HPDE6-E6E7 (cell line): ENCODE measurements around the gene SVIP.
A peak's percentile ranks its signal among the peaks of the same experiment; 100 is the strongest.

Source experiments
- DNase-seq: peaks from one replicate; pipeline ENCODE4 v3.0.0; 2011; ENCODE audit warnings: missing footprints; ENCODE audit errors: extremely low spot score

The SVIP gene, protein sequence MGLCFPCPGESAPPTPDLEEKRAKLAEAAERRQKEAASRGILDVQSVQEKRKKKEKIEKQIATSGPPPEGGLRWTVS

GRCh38 chr11:22829231-22830081 is at the start of gene SVIP:
SVIP (minus strand) TSS chr11:22829801; CDS start chr11:22829748, 53 bp downstream.
- DNase-seq: peak; percentile 76

DNA sequence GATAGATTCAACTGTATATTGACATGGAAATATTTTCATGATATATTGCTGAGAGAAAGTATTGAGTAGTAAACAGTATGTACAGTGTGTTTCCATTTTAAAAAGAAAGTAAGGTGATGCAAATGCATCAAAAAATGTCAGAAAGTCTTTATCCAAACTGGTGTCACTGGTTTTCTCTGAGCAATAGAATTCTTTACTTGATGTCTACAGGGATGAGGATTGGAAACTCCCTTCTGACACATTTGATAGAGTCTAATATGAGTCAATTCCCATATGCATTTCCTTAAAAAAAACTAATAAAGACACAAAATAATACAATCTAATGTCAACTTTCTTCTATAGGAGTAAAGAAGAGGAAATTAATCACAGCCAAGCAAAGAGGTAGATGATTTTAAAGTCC is 49.0 kb upstream of the SVIP start:
- DNase-seq: no peak

DNA sequence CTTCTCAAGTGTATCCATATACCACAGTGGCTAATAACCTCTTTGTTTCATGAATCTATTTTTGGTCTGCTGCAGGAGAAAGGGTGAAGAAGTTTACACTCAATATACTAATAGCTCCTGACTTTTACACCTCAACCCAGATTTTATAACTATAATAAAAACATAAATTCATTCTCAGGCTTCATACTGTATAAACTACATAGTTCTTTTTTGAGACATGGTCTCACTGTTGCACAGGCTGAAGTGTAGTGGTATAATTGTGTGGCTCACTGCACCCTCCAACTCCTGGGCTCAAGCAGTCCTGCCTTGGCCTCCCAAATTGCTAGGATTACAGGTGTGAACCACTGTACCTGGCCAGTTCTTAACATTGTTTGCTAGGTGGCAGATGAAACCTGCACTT is 48.4 kb upstream of the SVIP start:
- no peak for DNase-seq

DNA sequence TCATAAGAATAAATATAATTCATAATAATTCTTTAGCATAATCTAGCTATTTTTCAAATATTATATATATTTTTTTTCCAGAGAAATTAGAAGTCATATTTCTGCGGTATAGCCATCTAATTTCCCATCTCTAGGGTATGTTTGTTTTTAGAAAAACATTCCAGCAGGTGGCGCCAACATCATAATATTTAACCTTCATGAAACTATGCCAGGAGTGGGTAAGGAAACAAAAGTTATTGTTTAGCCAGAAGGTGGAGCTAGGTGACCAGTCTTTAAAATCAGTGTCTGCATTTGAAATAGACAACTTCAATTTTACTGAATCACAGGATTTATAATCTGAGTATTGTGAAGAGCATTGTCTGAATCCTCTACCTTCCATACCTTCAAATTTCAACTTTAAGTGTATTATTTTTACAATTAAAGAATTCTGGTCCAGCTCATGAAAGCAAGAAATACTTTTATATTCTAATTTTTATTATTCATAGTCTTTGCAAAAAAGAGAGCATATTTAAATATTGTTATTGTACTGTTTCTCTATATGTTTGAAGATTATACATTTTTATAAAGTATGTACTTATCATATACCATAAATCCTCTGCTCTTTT is 46.4 kb upstream of the SVIP start:
- DNase-seq: peak; percentile 22

- no peak for DNase-seq
These were observed 39.7 kb upstream of the SVIP start for GRCh38 chr11:22869325-22869724.

GRCh38 chr11:22860241-22860640 is 30.6 kb upstream of the SVIP start, which contains the start of gene CCDC179:
CCDC179 (minus strand) TSS chr11:22860474; CDS start chr11:22860421, 53 bp downstream.
- no peak for DNase-seq

- DNase-seq: no peak
These were observed 30.2 kb upstream of the SVIP start for GRCh38 chr11:22859756-22860155.

DNA sequence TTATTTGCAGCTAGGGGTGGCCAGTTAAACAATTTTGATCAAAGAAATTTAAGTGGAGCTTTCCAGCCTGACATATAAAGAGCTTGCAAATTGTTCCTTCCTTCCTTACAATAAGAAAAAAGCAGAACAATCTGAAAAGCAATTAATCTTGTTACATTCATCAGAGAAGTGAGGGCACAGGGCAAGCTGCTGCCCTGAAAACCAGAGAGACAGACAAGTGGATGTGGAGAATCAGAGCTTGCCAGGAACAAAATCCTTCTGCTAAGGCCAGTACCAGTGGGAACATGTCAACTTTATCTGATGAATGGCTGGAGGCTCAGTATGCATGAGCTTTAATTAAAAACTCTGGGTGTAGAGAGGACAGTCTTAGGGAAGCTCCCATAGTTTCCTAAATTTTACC is 21.9 kb upstream of the SVIP start:
- no peak for DNase-seq

GRCh38 chr11:22846726-22847125 is 17.1 kb upstream of the SVIP start:
- DNase-seq: no peak

DNA sequence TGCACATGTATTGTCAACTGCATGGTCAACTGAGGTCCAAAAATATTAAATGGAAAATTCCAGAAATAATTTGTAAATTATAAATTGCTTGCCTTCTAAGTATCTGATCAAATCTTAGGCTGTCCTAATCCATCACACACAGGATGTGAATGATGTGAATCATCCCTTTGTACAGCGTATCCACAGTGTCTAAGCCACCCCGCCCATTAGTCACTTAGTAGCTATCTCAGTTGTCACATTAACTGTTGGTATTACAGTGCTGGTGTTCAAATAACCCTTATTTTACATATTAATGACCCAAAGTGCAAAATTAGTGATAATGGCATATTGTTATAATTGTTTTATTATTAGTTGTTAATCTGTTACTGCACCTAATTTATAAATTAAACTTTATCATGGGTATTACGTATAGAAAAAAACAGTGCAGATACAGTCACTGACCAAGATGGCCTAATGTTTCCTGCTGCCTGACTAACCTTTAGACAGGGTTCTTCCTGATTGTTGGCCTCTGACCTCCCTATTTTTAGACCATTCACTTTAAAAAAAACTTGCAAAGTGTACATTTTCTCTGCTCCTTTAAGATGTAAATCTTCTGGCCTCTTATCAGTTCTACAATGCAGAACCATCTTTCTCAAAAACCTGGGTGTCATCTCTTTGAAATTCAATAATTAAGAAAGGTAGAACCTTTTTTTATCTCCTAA is 2.9 kb upstream of the SVIP start:
- DNase-seq: no peak

DNA sequence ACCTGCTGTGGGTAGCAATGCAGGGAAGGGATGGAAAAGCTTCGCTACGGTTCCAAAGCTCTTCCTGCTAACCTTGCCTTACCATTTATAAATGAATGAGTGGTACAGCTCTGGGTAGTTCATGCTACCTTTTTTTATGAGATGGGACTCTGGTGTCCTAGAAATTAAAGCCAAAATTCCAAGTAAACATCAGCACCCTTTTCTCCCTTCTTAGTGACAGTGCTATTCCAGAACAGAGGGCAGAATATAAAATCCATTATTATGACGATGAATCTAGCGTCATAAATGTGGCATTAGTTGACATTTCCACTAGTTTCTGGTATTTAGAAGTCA is 447 bp upstream of the SVIP start:
- no peak for DNase-seq

GRCh38 chr11:22828373-22828772 is 1.2 kb downstream of the SVIP start:
- DNase-seq: no peak

- DNase-seq: no peak
These were observed 7.4 kb downstream of the SVIP start for GRCh38 chr11:22822203-22822602.

- no peak for DNase-seq
These were observed 19.7 kb downstream of the SVIP start for GRCh38 chr11:22809893-22810292.

GRCh38 chr11:22808571-22809197 is 20.9 kb downstream of the SVIP start:
- DNase-seq: no peak

- no peak for DNase-seq
These were observed 21.6 kb downstream of the SVIP start for GRCh38 chr11:22807855-22808570.

GRCh38 chr11:22807391-22807790 is 22.2 kb downstream of the SVIP start:
- no peak for DNase-seq

DNA sequence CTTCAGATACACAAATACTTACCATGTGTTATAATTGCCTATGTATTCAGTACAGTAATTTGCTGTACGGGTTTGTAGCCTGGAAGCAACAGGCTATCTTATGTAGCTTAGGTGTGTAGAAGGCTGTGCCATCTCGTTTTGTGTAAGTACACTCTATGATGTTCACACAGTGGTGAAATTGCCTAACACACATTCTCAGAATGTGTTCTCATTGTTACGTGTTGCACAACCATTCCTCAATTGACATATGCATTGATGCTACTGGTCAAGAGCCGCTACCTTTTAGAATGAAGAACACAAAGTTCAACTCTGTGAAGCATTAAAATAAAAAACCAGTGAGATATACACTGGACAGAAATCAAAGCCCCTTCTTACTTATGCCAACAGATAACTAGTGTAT is 26.7 kb downstream of the SVIP start:
- no peak for DNase-seq

- DNase-seq: no peak
These were observed 29.1 kb downstream of the SVIP start for GRCh38 chr11:22800482-22800881.

DNA sequence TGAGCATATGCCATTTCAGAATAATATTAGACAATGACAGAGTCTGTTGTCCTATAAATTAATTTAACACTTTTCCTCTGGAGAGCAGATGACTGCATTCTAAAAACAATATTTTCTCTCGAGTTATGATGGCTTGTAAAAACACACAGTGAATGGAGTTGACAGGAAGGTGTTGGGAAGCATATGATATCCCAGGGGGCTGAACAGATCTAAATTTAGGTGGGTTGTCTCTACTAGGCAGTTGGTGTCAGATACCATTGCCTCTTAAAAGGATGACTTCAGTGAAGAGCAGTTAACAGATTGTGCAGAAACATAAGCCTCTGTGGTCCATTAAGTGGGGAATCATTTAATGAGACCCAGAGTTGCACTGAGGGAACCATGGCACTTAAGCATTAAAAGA is 30.7 kb downstream of the SVIP start:
- DNase-seq: no peak

DNA sequence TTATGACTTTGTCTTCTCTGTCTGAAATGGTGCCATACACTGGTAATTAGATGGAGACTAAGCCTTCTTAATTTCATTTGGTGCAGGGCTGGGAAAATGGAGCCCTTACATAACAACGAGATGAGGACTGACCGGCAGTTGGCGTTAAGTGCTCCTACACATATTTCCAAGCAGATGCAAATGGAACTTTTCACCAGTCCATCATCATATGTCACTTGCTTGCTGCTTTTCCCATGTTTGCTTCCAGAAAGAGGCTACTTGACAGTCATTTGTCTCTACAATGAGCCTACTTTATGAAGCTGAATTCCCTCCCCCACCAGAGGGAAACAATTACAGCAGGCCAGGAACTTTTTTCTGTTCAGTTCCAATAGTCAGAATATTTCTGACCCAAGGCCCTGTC is 32.6 kb downstream of the SVIP start:
- no peak for DNase-seq

GRCh38 chr11:22795914-22796313 is 33.7 kb downstream of the SVIP start:
- no peak for DNase-seq
